GM19372 (cell line): ENCODE data around the gene PCDHGC5.
A peak's percentile ranks its signal among the peaks of the same experiment; 100 is the strongest.

Source experiments
- ATAC-seq: cut with Tn5 transposase; IDR thresholded peaks from one replicate; pipeline ENCODE4 v1.9.1; 2021; ENCODE audit warnings: mild to moderate bottlenecking, low read depth, moderate library complexity; ENCODE audit not compliant: unreplicated experiment

The PCDHGC5 gene

GRCh38 chr5:141488591-141489561, at the start of gene PCDHGC5:
Gene PCDHGC5 (plus strand): TSS chr5:141489081. CDS start chr5:141489241, 160 bp downstream.
- ATAC-seq = no peak

GRCh38 chr5:141439411-141440141, 49.3 kb upstream of the PCDHGC5 start:
- no peak for ATAC-seq

- ATAC-seq = no peak
Measured at GRCh38 chr5:141440341-141440740, 48.5 kb upstream of the PCDHGC5 start.

- ATAC-seq = no peak
Measured at GRCh38 chr5:141441571-141442170, 47.2 kb upstream of the PCDHGC5 start.

GRCh38 chr5:141465351-141465750, 23.5 kb upstream of the PCDHGC5 start:
- ATAC-seq = no peak

- peak; percentile 95 for ATAC-seq
Measured at GRCh38 chr5:141475625-141476131, 13.2 kb upstream of the PCDHGC5 start, which contains the start of gene PCDHGC3. Gene PCDHGC3 (plus strand): TSS chr5:141475966. CDS start chr5:141476117, 151 bp downstream.

- ATAC-seq = peak; percentile 20
Measured at GRCh38 chr5:141476132-141476911, 12.6 kb upstream of the PCDHGC5 start.

GRCh38 chr5:141477044-141477575, 11.8 kb upstream of the PCDHGC5 start:
- ATAC-seq = no peak

GRCh38 chr5:141477815-141478214, 11.1 kb upstream of the PCDHGC5 start:
- ATAC-seq = no peak

GRCh38 chr5:141478321-141478945, 10.4 kb upstream of the PCDHGC5 start:
- ATAC-seq = no peak

- no peak for ATAC-seq
Measured at GRCh38 chr5:141479776-141480175, 9.1 kb upstream of the PCDHGC5 start.

- no peak for ATAC-seq
Measured at GRCh38 chr5:141483902-141484301, 5.0 kb upstream of the PCDHGC5 start.

GRCh38 chr5:141484310-141484640, 4.6 kb upstream of the PCDHGC5 start:
- ATAC-seq = no peak

- no peak for ATAC-seq
Measured at GRCh38 chr5:141484641-141485311, 4.1 kb upstream of the PCDHGC5 start, which contains the start of gene PCDHGC4. Gene PCDHGC4 (plus strand): TSS chr5:141485030. CDS start chr5:141485174, 144 bp downstream.

- ATAC-seq = no peak
Measured at GRCh38 chr5:141485321-141486055, 3.4 kb upstream of the PCDHGC5 start.

GRCh38 chr5:141486091-141486490, 2.8 kb upstream of the PCDHGC5 start:
- ATAC-seq = no peak

- ATAC-seq = no peak
Measured at GRCh38 chr5:141487131-141487530, 1.8 kb upstream of the PCDHGC5 start.

- no peak for ATAC-seq
Measured at GRCh38 chr5:141489841-141490240, 960 bp downstream of the PCDHGC5 start.
